Mesothelial cell of epicardium (in vitro differentiated cells): ENCODE measurements around the gene PACS1. TPM values are rescaled to one million over a fixed set of nuclear protein-coding genes. Genes with fewer than 3 reads are reported as not detected.
A peak's percentile ranks its signal among the peaks of the same experiment; 100 is the strongest.

Source experiments
- DNase-seq, 2 experiments: peaks; one replicate each; pipeline ENCODE4 v3.0.0; 2021; ENCODE audit warnings: low spot score in 2 of 2; ENCODE audit not compliant: unreplicated experiment in 2 of 2
- H3K27ac Mint-ChIP-seq: 2 replicates; pipeline ENCODE4 v1.8.0; 2021; ENCODE audit warnings: mixed read lengths
- H3K27me3 Mint-ChIP-seq: 2 replicates; pipeline ENCODE4 v1.8.0; 2021; ENCODE audit warnings: low read depth, mixed read lengths
- H3K36me3 Mint-ChIP-seq: 2 replicates; pipeline ENCODE4 v1.8.0; 2021; ENCODE audit warnings: mixed read lengths
- H3K4me1 Mint-ChIP-seq: 2 replicates; pipeline ENCODE4 v1.8.0; 2021; ENCODE audit warnings: mixed read lengths
- H3K4me3 Mint-ChIP-seq: 2 replicates; pipeline ENCODE4 v1.8.0; 2021; ENCODE audit warnings: mild to moderate bottlenecking, moderate library complexity, mixed read lengths
- H3K9me3 Mint-ChIP-seq: 2 replicates; pipeline ENCODE4 v1.8.0; 2021; ENCODE audit warnings: mixed read lengths
- CTCF ChIP-seq: fragments of 200-600 bp; sonication (generic); IDR thresholded peaks from one replicate; pipeline ENCODE4 v1.5.0; 2021; ENCODE audit warnings: antibody characterized with exemption; ENCODE audit not compliant: unreplicated experiment
- total RNA-seq: library from RNA; stranded (reverse); gene quantifications from 3 replicates; pipeline ENCODE4 v1.2.1, GENCODE V29; 2021

PACS1 gene
- total RNA-seq, 1 donor from 2014 or later: 87.0 TPM

- Mint-ChIP-seq H3K27ac (peak overlapping the region; percentile 91), H3K4me1 (peaks cover 26% of the 10 kb centered on the region), H3K27me3 (no peaks in the 10 kb centered on the region), H3K9me3 (peaks cover 6% of the 10 kb centered on the region), H3K4me3 (peak overlapping the region; percentile 77), H3K36me3 (peaks cover 37% of the 10 kb centered on the region)
- no peak for TF ChIP-seq CTCF
- DNase-seq: peak in 1 of 2 experiments; percentile 42
Observed at GRCh38 chr11:66068923-66069714, 953 bp upstream of the PACS1 start.

- DNase-seq: peak; percentile 31 to 48
- Mint-ChIP-seq H3K27ac (peak overlapping the region; percentile 79), H3K4me1 (peaks cover 26% of the 10 kb centered on the region), H3K27me3 (no peaks in the 10 kb centered on the region), H3K4me3 (peak overlapping the region; percentile 90), H3K36me3 (peaks cover 32% of the 10 kb centered on the region), H3K9me3 (no peaks in the 10 kb centered on the region)
- no peak for TF ChIP-seq CTCF
Observed at GRCh38 chr11:66070604-66071380, 720 bp downstream of the PACS1 start.

GRCh38 chr11:66071381-66071801, 1.3 kb downstream of the PACS1 start:
- Mint-ChIP-seq H3K9me3 (no peaks in the 10 kb centered on the region), H3K4me1 (peaks cover 26% of the 10 kb centered on the region), H3K36me3 (peaks cover 32% of the 10 kb centered on the region), H3K27ac (peak overlapping the region; percentile 79), H3K4me3 (peak overlapping the region; percentile 90), H3K27me3 (no peaks in the 10 kb centered on the region)
- peak in 1 of 2 experiments; percentile 16 for DNase-seq
- no peak for TF ChIP-seq CTCF

GRCh38 chr11:66072081-66072480, 2.0 kb downstream of the PACS1 start:
- Mint-ChIP-seq H3K27ac (peak overlapping the region; percentile 79), H3K9me3 (no peaks in the 10 kb centered on the region), H3K27me3 (no peaks in the 10 kb centered on the region), H3K4me1 (peaks cover 26% of the 10 kb centered on the region), H3K36me3 (peaks cover 26% of the 10 kb centered on the region), H3K4me3 (peak overlapping the region; percentile 90)
- DNase-seq: no peak
- TF ChIP-seq CTCF: no peak

DNA sequence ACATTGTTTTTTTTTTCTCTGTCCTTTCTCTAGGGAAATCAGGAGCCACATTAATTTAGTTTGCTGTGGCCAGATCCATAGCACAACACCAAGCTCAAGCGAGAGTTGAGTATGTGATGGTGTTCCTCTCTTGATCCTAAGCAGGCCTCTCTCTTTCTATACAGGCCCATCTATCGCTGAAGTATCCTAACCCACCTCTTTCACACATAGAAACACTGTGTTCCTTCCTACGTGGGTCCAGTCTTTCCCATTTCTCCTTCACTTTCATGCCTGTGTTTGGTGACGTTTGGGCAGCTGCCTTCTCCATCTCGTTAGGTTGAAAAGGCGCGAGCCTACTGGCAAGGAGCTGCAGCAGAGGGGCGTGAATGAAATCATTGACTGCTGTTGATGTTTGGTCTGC, 2.4 kb downstream of the PACS1 start:
- H3K27me3 Mint-ChIP-seq: no peaks in the 10 kb centered on the region
- H3K4me1 Mint-ChIP-seq: peaks cover 26% of the 10 kb centered on the region
- DNase-seq: no peak
- peak overlapping the region; percentile 90 for H3K4me3 Mint-ChIP-seq
- H3K27ac Mint-ChIP-seq: no peak overlapping the region
- no peaks in the 10 kb centered on the region for H3K9me3 Mint-ChIP-seq
- no peak for TF ChIP-seq CTCF
- H3K36me3 Mint-ChIP-seq: peaks cover 26% of the 10 kb centered on the region
